IPS-15b (cell line): ENCODE data around the gene LONRF2.

Source experiments
- H3K27me3 ChIP-seq: one replicate; pipeline ENCODE4 v1.6.1; 2013; ENCODE audit warnings: low read length; ENCODE audit not compliant: control insufficient read depth, insufficient read depth
- H3K36me3 ChIP-seq: one replicate; pipeline ENCODE4 v1.6.1; 2013; ENCODE audit warnings: low read length; ENCODE audit not compliant: control insufficient read depth, insufficient read depth
- H3K4me1 ChIP-seq: one replicate; pipeline ENCODE4 v1.6.1; 2013; ENCODE audit warnings: mild to moderate bottlenecking, low read length; ENCODE audit not compliant: control insufficient read depth, insufficient read depth
- H3K4me3 ChIP-seq: one replicate; pipeline ENCODE4 v1.5.1; 2013; ENCODE audit warnings: low read depth, low read length
- H3K9ac ChIP-seq: one replicate; pipeline ENCODE4 v1.6.1; 2013; ENCODE audit warnings: low read depth, mild to moderate bottlenecking, low read length
- H3K9me3 ChIP-seq: one replicate; pipeline ENCODE4 v1.6.1; 2013; ENCODE audit warnings: mild to moderate bottlenecking, low read length; ENCODE audit not compliant: control insufficient read depth, insufficient read depth

Gene LONRF2

GRCh38 chr2:100297511-100297910, 24.8 kb downstream of the LONRF2 start:
- Histone ChIP-seq H3K27me3 (no peaks in the 10 kb centered on the region), H3K4me3 (no peak overlapping the region), H3K4me1 (no peaks in the 10 kb centered on the region), H3K36me3 (no peaks in the 10 kb centered on the region), H3K9me3 (no peaks in the 10 kb centered on the region), H3K9ac (no peak overlapping the region)

- Histone ChIP-seq H3K36me3 (no peaks in the 10 kb centered on the region), H3K9me3 (no peaks in the 10 kb centered on the region), H3K4me3 (no peak overlapping the region), H3K27me3 (no peaks in the 10 kb centered on the region), H3K4me1 (no peaks in the 10 kb centered on the region), H3K9ac (no peak overlapping the region)
Measured at GRCh38 chr2:100294162-100294497, 28.2 kb downstream of the LONRF2 start.

DNA sequence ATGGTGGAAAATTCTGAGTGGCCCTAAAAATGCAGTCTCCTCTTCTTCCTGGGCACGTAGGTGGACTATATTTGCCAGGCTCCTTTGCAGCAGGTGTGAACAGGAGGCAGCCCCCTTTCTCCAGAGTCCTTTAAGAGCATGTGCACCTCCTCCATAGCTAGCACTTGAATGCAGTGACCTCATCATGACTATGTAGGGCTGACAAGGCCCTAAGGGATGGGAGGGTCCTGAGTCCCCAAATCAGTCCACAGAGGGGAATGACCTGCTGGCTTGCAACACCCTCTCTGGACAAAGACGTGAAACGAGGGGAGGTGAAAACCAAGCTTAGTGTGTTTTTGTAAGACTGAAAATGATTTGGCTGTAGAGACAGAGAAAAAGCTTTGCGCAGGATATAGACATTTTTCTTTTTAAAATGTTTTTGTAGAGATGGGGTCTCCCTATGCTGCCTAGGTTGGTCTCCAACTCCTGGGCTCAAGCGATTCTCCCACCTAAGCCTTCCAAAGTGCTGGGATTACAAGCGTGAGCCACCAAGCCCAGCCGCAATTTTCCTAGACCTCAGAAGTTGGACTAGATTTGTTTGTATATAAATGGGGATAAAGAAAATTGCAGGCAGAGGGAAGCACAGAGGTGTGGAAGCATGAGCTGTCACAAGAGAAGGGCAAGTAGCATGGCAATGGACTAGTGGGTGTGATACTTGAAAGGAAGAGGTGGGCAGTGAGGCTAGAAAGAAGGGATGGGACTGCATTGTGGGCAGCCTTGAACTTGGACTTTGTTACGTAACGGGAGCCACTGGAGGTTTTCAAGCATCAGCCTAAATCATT, 28.8 kb downstream of the LONRF2 start:
- Histone ChIP-seq H3K9ac (no peak overlapping the region), H3K4me3 (no peak overlapping the region), H3K36me3 (no peaks in the 10 kb centered on the region), H3K9me3 (no peaks in the 10 kb centered on the region), H3K4me1 (no peaks in the 10 kb centered on the region), H3K27me3 (no peaks in the 10 kb centered on the region)

- Histone ChIP-seq H3K9ac (no peak overlapping the region), H3K36me3 (no peaks in the 10 kb centered on the region), H3K4me3 (no peak overlapping the region), H3K9me3 (no peaks in the 10 kb centered on the region), H3K27me3 (no peaks in the 10 kb centered on the region), H3K4me1 (no peaks in the 10 kb centered on the region)
Measured at GRCh38 chr2:100292022-100292580, 30.2 kb downstream of the LONRF2 start.

DNA sequence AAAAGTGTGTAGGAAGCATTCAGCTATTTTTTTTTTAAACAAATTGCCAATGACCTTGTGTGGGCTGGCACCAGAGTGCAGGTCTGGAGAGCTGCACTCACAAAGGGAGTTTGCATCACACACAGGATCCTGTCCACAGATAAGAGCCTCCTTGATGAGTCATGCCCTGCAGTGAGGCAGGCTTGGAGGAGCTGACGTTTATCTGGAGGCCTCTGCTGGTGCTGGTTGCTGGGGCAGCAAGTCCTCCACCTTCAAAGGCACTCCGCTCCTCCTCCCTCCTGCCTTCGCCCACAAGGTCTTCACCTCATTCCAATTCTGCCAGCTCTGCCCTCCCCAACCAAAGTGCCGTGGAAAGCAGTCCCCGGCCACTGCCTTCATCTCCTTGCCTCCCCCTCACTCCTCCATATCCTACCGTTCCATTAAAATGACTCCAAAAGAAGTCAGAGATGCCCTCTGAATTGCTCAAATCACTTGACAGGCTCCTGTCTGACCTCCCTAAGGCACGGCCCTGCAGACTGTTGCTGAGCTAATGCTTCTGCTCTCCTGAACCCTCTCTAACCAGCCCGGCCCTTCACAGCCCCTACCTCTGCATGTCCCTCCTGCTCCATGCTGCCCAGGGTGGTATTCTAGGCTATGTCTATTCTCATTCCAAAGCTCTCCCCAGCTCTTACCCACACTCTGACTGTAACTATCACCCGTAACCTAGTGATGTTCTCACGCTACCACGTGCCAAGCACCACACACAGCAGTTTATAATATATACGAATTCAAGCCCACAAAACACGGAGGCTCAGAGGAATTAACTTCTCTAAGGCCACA, 30.9 kb downstream of the LONRF2 start:
- Histone ChIP-seq H3K4me1 (no peaks in the 10 kb centered on the region), H3K9ac (no peak overlapping the region), H3K9me3 (no peaks in the 10 kb centered on the region), H3K36me3 (no peaks in the 10 kb centered on the region), H3K27me3 (no peaks in the 10 kb centered on the region), H3K4me3 (no peak overlapping the region)

DNA sequence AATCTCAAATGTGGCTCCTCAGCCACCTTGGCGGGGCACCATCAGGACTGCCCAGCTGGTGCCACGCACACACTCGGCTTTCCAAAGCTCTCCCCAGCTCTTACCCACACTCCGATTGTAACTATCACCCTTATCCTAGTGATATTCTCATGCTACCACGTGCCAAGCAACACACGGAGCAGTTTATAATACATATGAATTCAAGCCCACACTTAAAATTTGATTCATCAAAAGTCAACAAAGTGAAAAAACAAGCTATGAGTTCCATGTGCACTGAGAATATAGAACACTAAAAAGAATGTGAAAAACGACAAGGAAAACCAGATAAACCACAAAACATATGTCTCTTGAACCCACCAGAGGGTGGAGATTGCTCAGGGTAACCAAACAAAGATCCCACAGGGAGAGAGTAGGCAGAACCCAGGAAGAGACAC, 31.6 kb downstream of the LONRF2 start:
- Histone ChIP-seq H3K27me3 (no peaks in the 10 kb centered on the region), H3K36me3 (no peaks in the 10 kb centered on the region), H3K4me1 (no peaks in the 10 kb centered on the region), H3K9me3 (no peaks in the 10 kb centered on the region), H3K4me3 (no peak overlapping the region), H3K9ac (no peak overlapping the region)

- no peak overlapping the region for H3K9ac ChIP-seq
- H3K4me1 ChIP-seq, result no peaks in the 10 kb centered on the region
Measured at GRCh38 chr2:100289020-100289419, 33.3 kb downstream of the LONRF2 start.

DNA sequence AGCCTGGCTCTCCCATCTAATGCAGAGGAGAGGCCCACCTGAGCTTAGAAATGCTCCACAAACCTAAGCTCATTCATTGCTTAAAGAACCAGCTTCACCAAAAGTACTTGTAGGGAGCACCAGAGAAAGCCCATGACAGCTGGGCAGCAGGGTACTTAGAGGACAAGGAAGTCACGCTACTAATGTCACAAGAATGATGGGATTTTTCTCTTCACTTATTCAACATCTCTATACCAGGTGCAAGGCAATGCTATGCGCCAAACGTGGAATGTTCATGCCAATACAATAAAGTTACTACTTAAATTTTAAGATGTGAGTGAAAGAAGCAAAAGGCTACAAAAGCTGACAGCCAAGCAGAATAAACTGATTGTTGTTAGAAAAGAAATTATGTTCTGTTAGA, 36.0 kb downstream of the LONRF2 start:
- H3K36me3 ChIP-seq, result no peaks in the 10 kb centered on the region

More at GRCh38 chr2:100289020-100289419, 33.3 kb downstream of the LONRF2 start:
- no peaks in the 10 kb centered on the region for H3K36me3 ChIP-seq
- no peak overlapping the region for H3K4me3 ChIP-seq
- no peaks in the 10 kb centered on the region for H3K9me3 ChIP-seq
- H3K27me3 ChIP-seq, result no peaks in the 10 kb centered on the region

DNA sequence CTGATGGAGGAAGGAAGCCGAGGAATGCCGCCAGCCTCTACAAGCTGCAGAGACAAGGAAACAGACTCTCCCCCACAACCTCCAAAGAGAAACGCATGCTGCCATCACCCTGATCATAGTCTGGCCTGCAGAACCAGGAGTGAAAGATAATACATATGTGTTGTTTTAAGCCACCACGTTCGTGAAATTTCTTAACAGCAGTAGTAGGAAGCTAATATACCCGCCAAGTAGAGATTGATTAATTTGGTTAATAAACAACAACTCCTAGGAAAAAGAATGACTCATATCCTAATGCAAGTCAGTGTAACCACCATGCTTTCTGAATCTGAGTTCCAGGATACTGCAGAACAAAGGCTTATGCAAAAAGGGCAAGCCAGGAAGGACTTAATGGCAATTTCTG, 36.6 kb downstream of the LONRF2 start:
- H3K27me3 ChIP-seq, result no peaks in the 10 kb centered on the region
- H3K4me1 ChIP-seq, result peaks cover 9% of the 10 kb centered on the region
- H3K4me3 ChIP-seq, result no peak overlapping the region
- no peak overlapping the region for H3K9ac ChIP-seq
- no peaks in the 10 kb centered on the region for H3K36me3 ChIP-seq
- no peaks in the 10 kb centered on the region for H3K9me3 ChIP-seq

More for the DNA sequence above, 36.0 kb downstream of the LONRF2 start:
- Histone ChIP-seq H3K27me3 (no peaks in the 10 kb centered on the region), H3K4me3 (no peak overlapping the region), H3K9me3 (no peaks in the 10 kb centered on the region), H3K9ac (no peak overlapping the region), H3K4me1 (peaks cover 9% of the 10 kb centered on the region)

DNA sequence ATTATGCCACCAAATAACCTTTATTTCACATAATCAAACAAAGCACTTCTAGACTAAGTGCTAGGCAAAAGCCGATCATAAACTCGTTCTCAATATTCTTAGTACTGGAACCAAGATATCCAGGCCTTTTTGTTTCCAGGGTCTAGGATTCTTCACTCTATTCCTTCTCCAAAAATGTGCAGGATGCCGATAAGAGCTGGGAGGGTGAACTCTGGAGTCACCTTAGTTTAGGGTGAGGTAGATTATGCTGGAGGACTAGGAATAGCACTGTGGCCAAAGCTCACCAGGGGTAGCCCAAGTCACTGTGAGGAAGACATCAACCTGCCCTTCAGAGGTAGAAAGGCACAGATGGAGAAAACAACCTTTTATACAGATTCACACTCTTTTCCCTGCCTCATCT, 37.3 kb downstream of the LONRF2 start:
- Histone ChIP-seq H3K4me1 (peaks cover 9% of the 10 kb centered on the region), H3K9ac (no peak overlapping the region), H3K9me3 (no peaks in the 10 kb centered on the region), H3K4me3 (no peak overlapping the region), H3K36me3 (no peaks in the 10 kb centered on the region), H3K27me3 (no peaks in the 10 kb centered on the region)

- H3K9ac ChIP-seq, result no peak overlapping the region
- no peaks in the 10 kb centered on the region for H3K36me3 ChIP-seq
- no peaks in the 10 kb centered on the region for H3K9me3 ChIP-seq
- H3K27me3 ChIP-seq, result no peaks in the 10 kb centered on the region
- H3K4me1 ChIP-seq, result peaks cover 11% of the 10 kb centered on the region
- H3K4me3 ChIP-seq, result no peak overlapping the region
Measured at GRCh38 chr2:100283724-100284501, 38.4 kb downstream of the LONRF2 start.
